Vagina (tissue), 2 donors: ENCODE results near the gene BSN.

Experiments
- POLR2A ChIP-seq, 2 donors: fragments of 450-650 bp; IDR thresholded peaks; one replicate each; pipeline ENCODE4 v1.6.1; 2017; ENCODE audit warnings: antibody characterized with exemption in 2 of 2, mild to moderate bottlenecking in 2 of 2, moderate library complexity in 2 of 2
- POLR2AphosphoS5 ChIP-seq, 2 donors: sonication (generic); formaldehyde crosslinking; IDR thresholded peaks; one replicate each; pipeline ENCODE4 v1.9.0; 2017; ENCODE audit warnings: antibody characterized with exemption in 2 of 2, mild to moderate bottlenecking in 2 of 2, low read depth in 1 of 2; ENCODE audit not compliant: insufficient read depth in 1 of 2
- TF ChIP-seq, protein P1 (sequence below), 3 experiments: fragments of 450-650 bp in 2 of 3; fragments of 200-600 bp in 1 of 3; sonication (generic) in 1 of 3; IDR thresholded peaks; one replicate each; pipeline ENCODE4 v1.5.1; 2017 to 2019; ENCODE audit warnings: antibody characterized with exemption in 3 of 3, mild to moderate bottlenecking in 2 of 3, moderate library complexity in 2 of 3

DNA sequence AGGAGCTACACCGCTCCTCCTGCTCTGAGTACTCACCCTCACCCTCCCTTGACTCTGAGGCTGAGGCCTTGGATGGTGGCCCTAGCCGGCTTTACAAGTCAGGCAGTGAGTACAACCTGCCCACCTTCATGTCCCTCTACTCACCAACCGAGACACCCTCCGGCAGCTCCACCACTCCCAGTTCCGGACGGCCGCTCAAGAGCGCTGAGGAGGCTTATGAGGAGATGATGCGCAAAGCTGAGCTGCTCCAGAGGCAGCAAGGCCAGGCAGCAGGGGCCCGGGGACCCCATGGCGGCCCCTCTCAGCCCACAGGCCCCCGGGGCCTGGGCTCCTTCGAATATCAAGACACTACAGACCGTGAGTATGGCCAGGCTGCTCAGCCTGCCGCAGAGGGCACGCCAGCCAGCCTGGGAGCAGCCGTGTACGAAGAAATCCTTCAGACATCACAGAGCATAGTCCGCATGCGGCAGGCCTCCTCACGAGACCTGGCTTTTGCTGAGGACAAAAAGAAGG is 98.7 kb downstream of the BSN start:
- TF ChIP-seq, protein P1, sequence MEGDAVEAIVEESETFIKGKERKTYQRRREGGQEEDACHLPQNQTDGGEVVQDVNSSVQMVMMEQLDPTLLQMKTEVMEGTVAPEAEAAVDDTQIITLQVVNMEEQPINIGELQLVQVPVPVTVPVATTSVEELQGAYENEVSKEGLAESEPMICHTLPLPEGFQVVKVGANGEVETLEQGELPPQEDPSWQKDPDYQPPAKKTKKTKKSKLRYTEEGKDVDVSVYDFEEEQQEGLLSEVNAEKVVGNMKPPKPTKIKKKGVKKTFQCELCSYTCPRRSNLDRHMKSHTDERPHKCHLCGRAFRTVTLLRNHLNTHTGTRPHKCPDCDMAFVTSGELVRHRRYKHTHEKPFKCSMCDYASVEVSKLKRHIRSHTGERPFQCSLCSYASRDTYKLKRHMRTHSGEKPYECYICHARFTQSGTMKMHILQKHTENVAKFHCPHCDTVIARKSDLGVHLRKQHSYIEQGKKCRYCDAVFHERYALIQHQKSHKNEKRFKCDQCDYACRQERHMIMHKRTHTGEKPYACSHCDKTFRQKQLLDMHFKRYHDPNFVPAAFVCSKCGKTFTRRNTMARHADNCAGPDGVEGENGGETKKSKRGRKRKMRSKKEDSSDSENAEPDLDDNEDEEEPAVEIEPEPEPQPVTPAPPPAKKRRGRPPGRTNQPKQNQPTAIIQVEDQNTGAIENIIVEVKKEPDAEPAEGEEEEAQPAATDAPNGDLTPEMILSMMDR (IDR thresholded peaks at IDR 0.05) = no peak
- TF ChIP-seq POLR2A (IDR thresholded peaks at IDR 0.05) (no peak), POLR2AphosphoS5 (IDR thresholded peaks at IDR 0.05; ENCODE audit: insufficient read depth in 1 of 2, low read depth in 1 of 2) (no peak)
